HL-60 (cell line): ENCODE measurements around the gene ZNF827.

Source experiments
- CTCF ChIP-seq: IDR thresholded peaks from one replicate; pipeline ENCODE4 v1.5.1; 2011; ENCODE audit warnings: low read length, control low read depth, inconsistent platforms; ENCODE audit not compliant: insufficient read depth
- GABPA ChIP-seq: IDR thresholded peaks from 2 replicates; pipeline ENCODE4 v1.6.1; 2012; ENCODE audit warnings: low read depth
- POLR2AphosphoS5 ChIP-seq: IDR thresholded peaks from 2 replicates; pipeline ENCODE4 v1.6.1; 2012; ENCODE audit warnings: low read depth
- REST ChIP-seq: IDR thresholded peaks from 2 replicates; pipeline ENCODE4 v1.6.1; 2012; ENCODE audit warnings: low read depth; ENCODE audit not compliant: insufficient replicate concordance
- SPI1 ChIP-seq: IDR thresholded peaks from 2 replicates; pipeline ENCODE4 v1.6.1; 2012; ENCODE audit warnings: low read depth, mild to moderate bottlenecking, borderline replicate concordance

- TF ChIP-seq CTCF (no peak), POLR2AphosphoS5 (no peak), SPI1 (no peak), REST (no peak), GABPA (no peak)
These were observed 5.5 kb downstream of the ZNF827 start for GRCh38 chr4:145933134-145933533.
